Activated CD4-positive, alpha-beta T cell treated with anti-CD3 and anti-CD28 coated beads, Interleukin-2, amount 50 U/mL, for 48 hours (primary cell): ENCODE data around the gene HILPDA.
"Not testable (repeated sequence)": the region's sequence is repeated elsewhere in the genome, so short reads cannot be mapped to it uniquely, and the experiment has no call there.

Source experiments
- DNase-seq, 2 experiments: peaks; one replicate each; pipeline ENCODE4 v3.0.0-alpha.2; 2020

Gene HILPDA

DNA sequence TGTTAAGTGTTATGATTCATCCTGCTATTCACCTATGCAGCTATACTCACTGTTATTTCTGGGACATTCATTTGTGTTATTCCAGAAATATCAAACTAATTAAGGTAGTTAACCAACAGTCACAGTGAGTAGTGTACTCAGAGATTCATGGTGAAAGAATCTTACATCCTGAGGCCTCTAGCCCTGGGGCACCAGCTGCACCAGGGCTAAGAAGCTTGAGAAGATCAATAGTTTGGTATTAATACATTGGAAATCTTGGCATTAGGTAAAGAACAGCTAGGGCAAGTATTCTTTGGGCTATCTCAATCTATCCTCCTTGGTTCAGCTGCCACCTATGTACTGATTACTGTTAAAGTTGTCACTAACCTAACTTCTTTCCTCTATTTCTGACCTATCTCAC lies 11.2 kb downstream of the HILPDA start:
- DNase-seq: not testable (repeated sequence)

DNA sequence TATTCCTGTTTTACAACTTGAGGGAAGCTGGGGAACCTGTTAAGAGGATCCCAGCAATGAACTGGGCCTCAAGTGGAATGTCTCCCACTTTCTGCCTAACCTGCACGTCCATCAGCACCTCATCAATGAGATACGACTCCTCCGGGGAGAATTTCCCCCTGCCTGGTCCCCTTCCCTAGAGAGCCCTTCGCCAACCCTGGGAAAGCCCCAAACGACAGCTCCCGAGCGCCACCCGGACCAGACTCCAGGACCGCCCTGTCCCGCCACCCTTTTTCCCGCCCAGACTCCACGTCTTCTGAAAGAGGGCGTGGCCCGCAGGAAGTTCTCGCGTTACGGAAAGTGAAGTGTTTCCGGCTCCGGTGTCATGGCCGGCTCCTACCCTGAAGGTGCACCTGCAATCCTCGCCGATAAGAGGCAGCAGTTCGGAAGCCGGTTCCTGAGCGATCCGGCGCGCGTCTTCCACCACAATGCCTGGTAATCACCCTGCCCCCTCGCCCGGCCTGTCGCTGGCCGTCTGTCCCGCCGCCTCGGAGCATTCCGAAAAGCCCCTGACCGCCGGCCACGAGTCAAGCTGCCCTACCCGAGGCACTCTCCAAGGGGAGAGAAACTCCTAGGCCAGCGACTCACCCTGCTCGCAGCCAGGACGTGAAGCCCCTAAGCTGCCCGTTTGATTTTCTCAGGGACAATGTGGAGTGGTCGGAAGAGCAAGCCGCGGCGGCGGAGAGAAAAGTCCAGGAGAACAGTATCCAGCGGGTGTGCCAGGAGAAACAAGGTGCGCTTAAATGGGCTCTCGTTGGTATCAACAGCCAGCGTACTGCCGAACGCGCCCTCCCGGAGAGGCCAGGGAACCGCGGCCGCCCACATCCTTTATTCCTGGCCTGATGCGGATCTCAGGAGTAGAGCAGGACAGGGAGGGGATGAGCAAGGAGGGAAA lies 21.0 kb downstream of the HILPDA start, which contains the start of gene METTL2B:
Gene METTL2B (plus strand): TSS at position 347 of the 934 bp plus-strand sequence. CDS start 18 bp downstream, at position 365.
- DNase-seq: peak; percentile 92 to 95

DNA sequence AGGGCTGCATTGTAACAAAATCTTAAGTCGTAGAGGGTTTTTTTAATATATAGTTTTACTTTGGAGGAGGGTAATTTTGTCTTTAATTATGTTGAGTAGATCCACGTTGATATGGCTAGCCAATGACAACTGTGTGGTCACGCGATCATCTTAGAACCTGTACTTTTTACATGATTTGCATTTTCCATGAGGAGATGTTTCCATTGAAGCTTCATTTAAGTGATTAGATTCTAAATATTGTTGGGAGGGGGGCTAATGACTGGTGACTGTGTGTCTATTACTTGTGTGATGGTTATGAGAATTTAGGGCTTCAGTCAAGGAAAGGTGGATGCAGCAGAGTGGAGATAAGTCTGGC lies 21.6 kb downstream of the HILPDA start:
- DNase-seq: not testable (repeated sequence)

DNA sequence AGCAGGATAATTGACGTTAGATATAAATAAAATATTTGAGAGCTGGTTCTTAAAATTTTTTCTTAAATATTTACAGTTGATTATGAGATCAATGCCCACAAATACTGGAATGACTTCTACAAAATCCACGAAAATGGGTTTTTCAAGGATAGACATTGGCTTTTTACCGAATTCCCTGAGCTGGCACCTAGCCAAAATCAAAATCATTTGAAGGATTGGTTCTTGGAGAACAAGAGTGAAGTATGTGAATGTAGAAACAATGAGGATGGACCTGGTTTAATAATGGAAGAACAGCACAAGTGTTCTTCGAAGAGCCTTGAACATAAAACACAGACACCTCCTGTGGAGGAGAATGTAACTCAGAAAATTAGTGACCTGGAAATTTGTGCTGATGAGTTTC lies 23.4 kb downstream of the HILPDA start:
- not testable (repeated sequence) for DNase-seq

DNA sequence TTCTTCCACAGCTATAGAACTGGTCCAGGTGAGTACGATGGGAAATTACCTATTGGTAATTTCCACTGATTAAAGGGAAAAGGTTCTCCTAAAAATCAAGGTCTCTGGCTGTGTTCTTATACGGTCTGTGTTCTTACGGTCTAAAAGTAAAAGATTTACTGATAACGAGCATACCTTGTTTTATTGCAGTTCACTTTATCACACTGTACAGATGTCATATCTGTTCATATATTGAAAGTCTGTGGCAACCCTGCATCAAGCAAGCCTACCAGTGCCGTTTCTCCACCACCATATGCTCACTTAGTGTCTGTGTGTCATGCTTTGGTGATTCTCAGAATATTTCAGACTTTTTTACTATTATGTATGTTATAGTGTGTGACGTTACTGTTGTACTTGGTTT lies 32.5 kb downstream of the HILPDA start:
- not testable (repeated sequence) for DNase-seq

DNA sequence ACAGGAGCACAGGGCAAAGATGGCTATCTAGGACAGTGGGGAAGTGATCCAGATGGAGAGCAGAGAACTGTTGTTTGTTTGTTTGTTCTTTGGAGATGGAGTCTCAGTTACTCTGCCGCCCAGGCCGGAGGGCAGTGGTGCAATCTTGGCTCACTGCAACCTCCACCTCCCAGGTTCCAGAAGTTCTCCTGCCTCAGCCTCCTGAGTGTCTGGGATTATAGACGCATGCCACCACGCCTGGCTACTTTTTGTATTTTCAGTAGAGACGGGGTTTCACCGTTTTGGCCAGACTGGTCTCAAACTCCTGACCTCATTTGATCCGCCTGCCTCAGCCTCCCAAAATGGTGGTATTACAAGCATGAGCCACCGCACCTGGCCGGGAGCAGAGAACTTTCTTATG lies 41.7 kb downstream of the HILPDA start:
- no peak for DNase-seq

DNA sequence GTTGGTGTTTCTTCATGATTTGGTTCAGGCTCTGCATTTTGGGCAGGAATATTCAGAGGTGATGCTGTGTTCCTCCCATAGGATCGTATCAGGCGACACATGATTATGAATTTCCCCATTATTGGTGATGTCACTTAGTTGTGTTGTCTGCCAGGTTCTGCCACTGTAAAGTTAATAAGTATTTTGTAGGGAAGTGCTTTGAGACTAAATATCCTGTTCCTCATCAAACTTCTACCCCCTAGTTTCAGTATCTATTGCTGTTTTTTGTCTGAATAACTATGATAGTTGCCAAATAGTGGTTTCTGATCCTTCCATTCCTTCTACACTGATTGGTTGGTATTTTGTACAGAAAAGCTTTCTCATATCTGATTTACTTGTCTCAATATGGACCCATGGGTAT lies 49.7 kb downstream of the HILPDA start:
- DNase-seq: not testable (repeated sequence)

DNA sequence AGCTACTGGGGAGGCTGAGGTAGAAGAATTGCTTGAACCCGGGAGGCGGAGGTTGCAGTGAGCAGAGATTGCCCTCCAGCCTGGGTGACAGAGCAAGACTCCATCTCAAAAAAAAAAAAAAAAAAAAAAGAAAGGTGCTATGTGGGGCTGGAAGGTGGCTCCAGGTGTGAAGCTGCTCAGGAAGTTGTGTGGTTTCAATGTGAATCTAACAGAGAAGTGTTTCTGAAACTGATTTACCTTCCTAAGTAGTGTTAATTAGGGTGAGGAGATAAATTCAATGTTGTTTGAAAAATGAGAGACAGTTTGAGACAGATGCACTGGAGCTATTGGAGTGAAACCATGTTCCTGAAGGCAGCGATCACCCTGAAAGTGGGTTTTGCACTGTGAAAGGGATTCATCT lies 51.1 kb downstream of the HILPDA start:
- DNase-seq: not testable (repeated sequence)

DNA sequence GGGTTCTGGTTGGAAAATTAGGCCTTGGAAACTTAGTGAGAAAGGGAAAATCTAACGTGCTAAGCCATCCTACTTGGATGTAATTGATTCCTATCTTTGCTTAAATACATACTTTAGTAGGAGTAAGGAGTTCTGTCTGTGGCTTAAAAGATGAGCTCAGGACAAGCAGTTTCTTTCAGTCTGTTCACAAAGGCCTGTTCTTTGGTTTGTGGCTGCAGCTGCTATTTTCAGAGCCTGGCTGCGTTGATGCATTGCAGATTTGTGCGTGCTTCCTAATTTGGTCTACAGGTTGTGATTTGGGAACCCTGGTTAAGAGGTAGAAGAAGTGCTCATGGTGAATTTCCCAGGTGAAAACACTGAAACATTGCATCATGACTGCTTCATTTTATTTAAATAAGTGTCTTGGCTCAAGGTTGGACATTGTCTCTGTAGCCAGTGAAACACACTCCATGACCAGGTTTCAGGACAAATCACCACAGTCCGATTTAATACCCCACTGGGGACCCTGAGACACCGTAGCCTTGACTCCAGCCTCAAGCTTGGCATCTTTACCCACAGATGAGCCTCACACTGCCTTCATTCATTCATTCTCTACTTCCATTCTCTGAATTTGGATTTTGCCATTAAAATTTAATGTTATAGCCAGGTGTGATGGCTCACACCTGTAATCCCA lies 51.8 kb downstream of the HILPDA start:
- not testable (repeated sequence) for DNase-seq
